Placental epithelial cell (primary cell): ENCODE measurements around the gene LCE2A. TPM values are rescaled to one million over a fixed set of nuclear protein-coding genes. Genes with fewer than 3 reads are reported as not detected.

ENCODE experiments used
- total RNA-seq: library from RNA; depleted of rRNA; stranded (reverse); fragments of >200 nt; gene quantifications from 2 replicates; pipeline ENCODE4 v1.2.3, GENCODE V29; 2012

LCE2A gene
- total RNA-seq: 0.79 TPM in 1 of 2 replicates, not detected in the other

GRCh38 chr1:152697701-152698600 lies at the start of gene LCE2A:
Gene LCE2A (plus strand): TSS chr1:152698345. CDS start chr1:152698902, 557 bp downstream.

DNA sequence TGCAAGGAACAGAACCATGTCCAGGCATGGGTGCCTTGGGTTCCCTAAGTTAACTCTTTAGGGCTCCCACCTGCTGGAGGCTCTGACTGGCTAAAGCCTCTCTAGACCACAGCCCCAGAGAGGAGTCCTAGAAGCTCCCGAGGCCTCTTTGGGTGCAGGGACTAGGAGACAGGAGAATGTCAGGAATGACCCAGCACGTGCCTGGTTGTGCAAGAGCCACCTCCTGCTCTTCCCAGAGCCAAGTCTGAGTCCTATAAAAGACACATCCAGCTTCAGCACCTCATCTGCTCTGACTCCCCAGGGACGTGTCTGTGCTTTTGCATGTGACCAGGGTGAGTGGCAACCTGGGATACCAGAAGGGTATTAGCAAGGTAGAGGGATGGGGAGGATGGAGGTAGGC lies 35.0 kb upstream of the LCE2A start, which contains the start of gene LCE2D:
Gene LCE2D, plus strand, starts transcription at position 283 of the 400 bp plus-strand sequence. CDS start 726 bp downstream, outside the sequence.

DNA sequence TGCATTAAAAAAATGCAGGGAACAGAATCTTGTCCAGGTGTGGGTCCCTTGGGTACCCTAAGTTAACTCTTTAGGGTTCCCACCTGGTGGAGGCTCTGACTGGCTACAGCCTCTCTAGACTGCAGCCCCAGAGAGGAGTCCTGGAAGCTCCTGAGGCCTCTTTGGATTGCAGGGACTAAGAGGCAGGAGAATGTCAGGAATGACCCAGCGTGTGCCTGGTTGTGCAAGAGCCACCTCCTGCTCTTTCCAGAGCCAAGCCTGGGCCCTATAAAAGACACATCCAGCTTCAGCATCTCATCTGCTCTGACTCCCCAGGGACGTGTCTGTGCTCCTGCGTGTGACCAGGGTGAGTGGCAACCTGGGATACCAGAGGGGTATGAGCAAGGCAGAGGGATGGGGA lies 23.2 kb upstream of the LCE2A start, which contains the start of gene LCE2C:
Gene LCE2C, plus strand, starts transcription at position 297 of the 400 bp plus-strand sequence. CDS start 737 bp downstream, outside the sequence.

DNA sequence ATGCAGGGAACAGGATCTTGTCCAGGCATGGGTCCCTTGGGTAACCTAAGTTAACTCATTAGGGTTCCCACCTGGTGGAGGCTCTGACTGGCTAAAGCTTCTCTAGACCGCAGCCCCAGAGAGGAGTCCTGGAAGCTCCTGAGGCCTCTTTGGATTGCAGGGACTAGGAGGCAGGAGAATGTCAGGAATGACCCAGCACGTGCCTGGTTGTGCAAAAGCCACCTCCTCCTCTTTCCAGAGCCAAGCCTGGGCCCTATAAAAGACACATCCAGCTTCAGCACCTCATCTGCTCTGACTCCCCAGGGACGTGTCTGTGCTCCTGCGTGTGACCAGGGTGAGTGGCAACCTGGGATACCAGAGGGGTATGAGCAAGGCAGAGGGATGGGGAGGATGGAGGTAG lies 12.3 kb upstream of the LCE2A start, which contains the start of gene LCE2B:
Gene LCE2B, plus strand, starts transcription at position 301 of the 400 bp plus-strand sequence. CDS start 721 bp downstream, outside the sequence.

GRCh38 chr1:152707860-152708259 lies 9.7 kb downstream of the LCE2A start, which contains the start of gene LCE4A:
Gene LCE4A (plus strand): TSS chr1:152708160. CDS start chr1:152709076, 916 bp downstream.

Other genes with a start within 250 kb of the LCE2A start
- not detected in 2 replicates for gene LCE5A, start 187.5 kb upstream of the LCE2A start, total RNA-seq
- not detected in 2 replicates for gene CRCT1, start 183.9 kb upstream of the LCE2A start, total RNA-seq
- not detected in 2 replicates for gene LCE3E, start 131.6 kb upstream of the LCE2A start, total RNA-seq
- not detected in 2 replicates for gene LCE3D, start 117.8 kb upstream of the LCE2A start, total RNA-seq
- gene LCE3C, start 98.1 kb upstream of the LCE2A start, total RNA-seq: not detected in 2 replicates
- gene LCE3B, start 84.5 kb upstream of the LCE2A start, total RNA-seq: not detected in 2 replicates
- not detected in 2 replicates for gene LCE3A, start 75.2 kb upstream of the LCE2A start, total RNA-seq
- not detected in 2 replicates for gene LCE2D, start 35.0 kb upstream of the LCE2A start, total RNA-seq
- gene LCE2C, start 23.1 kb upstream of the LCE2A start, total RNA-seq: not detected in 2 replicates
- not detected in 2 replicates for gene LCE2B, start 12.2 kb upstream of the LCE2A start, total RNA-seq
- gene LCE4A, start 9.8 kb downstream of the LCE2A start, total RNA-seq: not detected in 2 replicates
- gene KPRP, start 59.7 kb downstream of the LCE2A start, total RNA-seq: not detected in 2 replicates
- not detected in 2 replicates for gene LCE1F, start 76.8 kb downstream of the LCE2A start, total RNA-seq
- gene LCE1E, start 87.9 kb downstream of the LCE2A start, total RNA-seq: not detected in 2 replicates
- not detected in 2 replicates for gene LCE1D, start 98.4 kb downstream of the LCE2A start, total RNA-seq
- not detected in 2 replicates for gene LCE1C, start 108.3 kb downstream of the LCE2A start, total RNA-seq
- not detected in 2 replicates for gene LCE1B, start 113.6 kb downstream of the LCE2A start, total RNA-seq
- not detected in 2 replicates for gene LCE1A, start 129.1 kb downstream of the LCE2A start, total RNA-seq
- gene LCE6A, start 144.5 kb downstream of the LCE2A start, total RNA-seq: not detected in 2 replicates
- gene LCE7A, start 161.7 kb downstream of the LCE2A start, total RNA-seq: not detected in 2 replicates
- not detected in 2 replicates for gene SMCP, start 180.0 kb downstream of the LCE2A start, total RNA-seq
- gene IVL, start 210.2 kb downstream of the LCE2A start, total RNA-seq: 0.54 and 0.79 TPM in 2 replicates
- not detected in 2 replicates for gene SPRR5, start 248.9 kb downstream of the LCE2A start, total RNA-seq